HTR-8/SVneo (cell line): ENCODE measurements around the gene RNLS.
A peak's percentile ranks its signal among the peaks of the same experiment; 100 is the strongest.
"Not testable (repeated sequence)": the region's sequence is repeated elsewhere in the genome, so short reads cannot be mapped to it uniquely, and the experiment has no call there.

ENCODE experiments used
- DNase-seq: peaks from one replicate; pipeline ENCODE4 v3.0.0; 2011; ENCODE audit warnings: low spot score, mixed read lengths; ENCODE audit not compliant: insufficient read length
- FAIRE-seq: peaks from 2 replicates; lab custom pipeline; 2011; peaks lifted over from hg19 to GRCh38; lab: Jason Lieb, UNC

The RNLS gene

DNA sequence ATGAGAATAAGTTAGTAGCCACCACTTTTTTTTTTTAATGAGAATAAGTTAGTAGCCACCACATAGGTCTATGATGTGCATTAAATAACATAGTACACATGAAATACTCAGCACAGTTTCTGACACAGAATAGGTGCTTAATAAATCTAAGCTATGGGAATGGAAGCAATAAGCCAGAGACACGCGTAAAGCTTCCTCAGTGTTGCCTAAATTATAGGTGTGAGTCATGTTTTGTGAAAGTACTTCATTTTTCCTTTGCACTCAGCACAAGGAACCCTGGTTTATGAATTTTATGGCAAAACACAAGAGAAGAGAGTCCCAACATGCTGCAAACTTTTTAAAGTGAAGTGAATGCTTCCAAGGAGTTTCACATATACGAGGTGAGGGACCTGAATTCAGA, 267.4 kb downstream of the RNLS start:
- no peak for FAIRE-seq
- DNase-seq: no peak

DNA sequence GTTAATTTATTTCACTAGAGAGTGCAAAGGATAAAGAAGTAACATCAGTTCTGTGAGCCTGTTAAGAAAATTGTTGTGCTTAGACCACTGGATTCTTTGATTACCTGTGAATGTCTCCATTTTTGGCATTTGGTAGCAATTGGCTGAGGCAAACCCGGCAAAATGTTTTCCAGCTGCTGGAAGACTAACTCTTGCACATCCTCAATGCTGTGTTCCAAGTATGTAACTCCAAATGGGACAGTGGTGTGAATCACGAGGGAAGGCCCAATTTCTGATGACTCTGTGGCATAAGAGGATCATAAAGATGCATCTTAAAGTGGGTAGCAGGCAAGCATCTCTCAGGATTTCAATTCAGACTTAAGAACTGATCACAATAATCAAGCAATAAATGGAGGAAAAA, 268.8 kb downstream of the RNLS start:
- FAIRE-seq (no peak), DNase-seq (no peak)

DNA sequence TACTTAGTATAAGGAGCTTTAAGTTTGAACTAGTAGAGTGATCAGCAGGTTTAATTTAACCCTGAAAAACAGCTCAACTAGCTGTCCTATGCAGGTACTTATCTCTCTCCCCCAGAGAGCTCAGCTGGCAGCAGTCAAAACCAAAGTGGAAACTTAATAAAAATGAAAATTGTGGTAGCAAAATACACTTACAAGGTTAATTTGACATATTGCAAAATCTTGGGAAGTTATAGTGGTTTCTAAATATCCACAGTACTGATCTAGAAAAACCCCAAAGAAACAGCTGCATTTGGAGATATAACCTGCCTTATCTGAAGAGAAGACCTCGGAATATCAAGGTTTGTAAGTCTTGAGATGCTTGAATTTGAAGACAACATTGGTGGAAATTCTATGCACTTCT, 269.2 kb downstream of the RNLS start:
- FAIRE-seq (no peak), DNase-seq (no peak)

DNA sequence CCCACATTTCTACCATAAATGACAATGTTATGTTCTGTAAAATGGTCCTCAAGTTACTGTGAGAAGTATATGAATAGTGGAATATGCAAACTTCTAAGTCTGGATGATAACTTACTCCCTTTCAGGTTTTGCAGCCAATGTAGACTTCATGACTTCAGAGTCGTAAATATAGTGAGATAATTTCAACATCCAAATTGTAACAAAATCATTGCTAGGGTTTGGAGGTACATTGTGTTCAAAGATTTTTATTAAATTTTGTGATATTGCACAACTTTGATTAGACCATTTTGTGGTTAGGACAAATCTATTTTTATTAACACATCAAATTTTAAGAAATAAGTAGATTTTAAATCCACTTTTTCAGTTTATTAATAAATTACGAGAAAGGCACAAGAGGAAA, 270.3 kb downstream of the RNLS start:
- no peak for FAIRE-seq
- no peak for DNase-seq

DNA sequence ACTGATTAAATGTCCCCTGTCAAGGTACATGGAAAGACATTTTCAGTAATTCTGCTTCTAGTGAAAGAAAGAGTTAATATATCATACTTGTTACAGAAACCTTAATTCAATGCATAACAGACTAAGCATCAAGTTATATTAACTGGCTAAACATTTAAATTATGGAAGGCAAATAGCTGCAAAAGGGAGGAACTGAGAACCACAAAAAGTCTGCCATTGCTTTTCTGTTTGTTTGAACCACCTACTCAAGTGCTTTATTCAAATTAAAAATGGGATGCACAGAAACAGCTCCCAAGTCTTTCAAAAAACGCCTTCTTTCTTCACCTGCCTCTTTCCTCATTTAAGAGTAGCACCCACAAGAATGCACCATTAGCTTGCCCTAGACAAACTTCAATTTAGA, 271.9 kb downstream of the RNLS start:
- DNase-seq (no peak), FAIRE-seq (no peak)

DNA sequence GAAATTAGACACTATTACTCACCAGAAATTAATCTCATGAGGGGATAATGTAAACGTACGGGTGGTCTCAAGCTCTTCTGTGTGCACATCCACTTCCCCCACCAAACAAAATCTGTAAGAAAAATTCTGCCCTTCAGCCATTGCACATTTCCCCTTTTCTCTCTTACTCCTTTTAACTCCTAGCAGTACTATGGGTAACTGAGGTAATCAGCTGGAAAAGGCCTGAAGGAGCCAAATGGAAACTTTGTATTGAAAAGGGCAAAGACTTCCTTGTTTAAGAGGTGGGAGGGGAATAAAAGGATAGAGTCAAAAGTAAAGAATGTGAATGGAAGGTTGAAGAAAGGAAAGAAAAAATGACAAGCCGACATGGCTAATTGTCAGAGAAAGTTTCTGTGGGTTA, 273.8 kb downstream of the RNLS start:
- DNase-seq: no peak
- FAIRE-seq: no peak

DNA sequence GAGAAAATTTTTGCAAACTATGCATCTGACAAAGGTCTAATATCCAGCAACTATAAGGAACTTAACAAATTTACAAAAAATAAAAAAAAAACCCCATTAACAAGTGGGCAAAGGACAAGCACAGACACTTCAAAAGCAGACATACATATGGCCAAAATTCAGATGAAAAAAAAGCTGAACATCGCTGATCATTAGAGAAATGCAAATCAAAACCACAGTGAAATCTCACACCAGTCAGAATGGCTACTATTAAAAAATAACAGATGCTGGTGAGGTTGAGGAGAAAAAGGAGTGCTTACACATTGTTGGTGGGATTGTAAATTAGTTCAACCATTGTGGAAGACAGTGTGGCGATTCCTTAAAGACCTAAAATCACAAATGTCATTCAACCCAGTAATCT, 274.8 kb downstream of the RNLS start:
- DNase-seq, FAIRE-seq: not testable (repeated sequence)

DNA sequence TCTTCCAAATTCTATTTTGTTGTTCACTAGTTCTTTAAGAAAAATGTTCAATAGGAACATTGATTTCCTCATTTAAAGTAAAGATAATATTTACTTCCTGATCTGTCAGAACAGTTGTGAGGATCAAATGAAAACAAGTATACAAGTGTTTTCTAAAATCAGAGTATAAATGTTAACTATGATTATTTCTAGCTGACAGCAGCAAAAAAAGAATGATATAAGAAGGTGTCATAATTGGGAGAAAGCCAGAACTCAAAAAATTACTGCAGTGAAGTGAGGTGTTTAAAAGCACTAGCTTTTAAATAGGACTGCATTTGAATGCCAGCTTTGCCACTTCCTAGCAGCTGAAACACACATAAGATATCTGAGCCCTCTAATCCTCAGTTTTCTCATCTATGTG, 283.3 kb downstream of the RNLS start:
- DNase-seq (no peak), FAIRE-seq (no peak)

DNA sequence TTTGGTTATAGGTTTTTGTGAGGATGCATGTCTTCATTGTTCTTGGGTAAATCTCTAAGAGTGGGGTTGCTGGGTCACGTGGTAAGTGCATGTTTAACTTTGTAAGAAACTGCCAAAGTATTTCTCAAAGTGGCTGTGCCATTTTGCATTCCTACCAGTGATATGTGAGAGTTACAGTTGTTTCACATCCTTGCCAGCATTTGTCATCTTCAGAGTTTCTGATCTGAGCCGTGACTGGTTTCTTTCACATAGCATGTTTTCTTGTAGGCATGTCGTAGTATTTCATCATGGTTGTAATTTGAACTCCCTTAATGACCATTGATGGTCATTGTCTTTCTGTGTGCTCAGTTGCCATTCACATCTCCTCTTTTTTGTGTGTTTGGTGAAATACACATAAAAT, 286.0 kb downstream of the RNLS start:
- DNase-seq: no peak
- FAIRE-seq: no peak

DNA sequence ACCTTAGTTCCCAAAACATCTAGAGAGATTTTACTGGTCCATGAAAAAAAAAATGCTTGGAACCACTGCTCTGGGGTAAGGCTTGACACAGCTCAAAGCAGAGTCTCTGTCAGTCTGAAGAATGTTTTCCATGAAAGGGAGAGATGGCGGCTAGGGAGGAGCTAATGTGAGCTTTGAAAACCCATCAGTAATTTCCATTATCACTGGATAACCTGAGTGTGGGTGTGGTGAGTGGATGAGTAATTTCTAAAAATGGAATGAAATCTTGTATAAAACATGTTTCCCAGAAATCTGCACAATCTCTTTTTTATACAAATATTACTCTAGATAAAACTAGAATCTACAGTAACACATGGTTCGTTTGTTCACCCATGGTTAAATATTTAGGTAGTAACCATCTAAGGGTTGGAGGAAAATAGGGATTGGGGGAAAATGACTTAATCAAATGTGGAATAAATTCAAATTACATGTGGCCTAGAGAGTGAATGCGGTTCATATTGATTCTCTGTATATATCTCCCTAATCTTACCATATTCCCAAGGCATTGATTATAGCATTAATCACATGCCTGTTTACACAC, 289.4 kb downstream of the RNLS start:
- FAIRE-seq (no peak), DNase-seq (no peak)

DNA sequence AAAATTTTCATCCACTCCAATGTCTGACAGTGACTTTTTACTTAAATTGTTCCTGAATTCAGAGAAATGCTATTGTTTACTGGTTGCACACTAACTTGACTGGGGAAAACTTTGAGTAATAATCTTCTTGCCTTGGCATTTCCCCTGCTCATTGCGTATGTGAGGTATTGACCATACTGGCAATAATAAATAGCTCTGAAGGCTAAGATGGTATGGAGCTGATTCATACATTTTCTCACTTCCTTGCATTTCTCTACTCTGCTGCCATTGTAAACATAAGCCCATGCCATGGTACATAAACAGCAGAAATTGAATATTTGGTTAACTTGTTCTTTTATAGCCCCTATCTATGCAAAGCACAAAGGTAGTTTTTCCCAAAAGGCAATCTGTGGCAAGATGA, 290.0 kb downstream of the RNLS start:
- FAIRE-seq: no peak
- no peak for DNase-seq

DNA sequence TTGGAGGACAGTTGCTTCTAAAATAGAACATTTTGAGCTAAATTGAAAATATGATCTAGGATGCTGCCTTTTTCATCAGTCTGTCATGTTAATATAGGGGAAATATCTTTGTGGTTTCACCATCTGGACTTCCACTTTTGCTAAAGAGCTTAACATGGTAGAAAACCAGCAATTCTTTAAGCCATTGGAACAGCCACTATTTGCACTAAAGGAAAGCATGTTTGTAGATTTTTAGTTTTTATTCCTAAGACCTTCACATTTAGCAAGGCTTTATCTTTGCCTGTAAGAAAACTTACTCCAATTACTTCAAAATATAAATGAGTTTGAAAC, 291.0 kb downstream of the RNLS start:
- DNase-seq: no peak
- FAIRE-seq: no peak

DNA sequence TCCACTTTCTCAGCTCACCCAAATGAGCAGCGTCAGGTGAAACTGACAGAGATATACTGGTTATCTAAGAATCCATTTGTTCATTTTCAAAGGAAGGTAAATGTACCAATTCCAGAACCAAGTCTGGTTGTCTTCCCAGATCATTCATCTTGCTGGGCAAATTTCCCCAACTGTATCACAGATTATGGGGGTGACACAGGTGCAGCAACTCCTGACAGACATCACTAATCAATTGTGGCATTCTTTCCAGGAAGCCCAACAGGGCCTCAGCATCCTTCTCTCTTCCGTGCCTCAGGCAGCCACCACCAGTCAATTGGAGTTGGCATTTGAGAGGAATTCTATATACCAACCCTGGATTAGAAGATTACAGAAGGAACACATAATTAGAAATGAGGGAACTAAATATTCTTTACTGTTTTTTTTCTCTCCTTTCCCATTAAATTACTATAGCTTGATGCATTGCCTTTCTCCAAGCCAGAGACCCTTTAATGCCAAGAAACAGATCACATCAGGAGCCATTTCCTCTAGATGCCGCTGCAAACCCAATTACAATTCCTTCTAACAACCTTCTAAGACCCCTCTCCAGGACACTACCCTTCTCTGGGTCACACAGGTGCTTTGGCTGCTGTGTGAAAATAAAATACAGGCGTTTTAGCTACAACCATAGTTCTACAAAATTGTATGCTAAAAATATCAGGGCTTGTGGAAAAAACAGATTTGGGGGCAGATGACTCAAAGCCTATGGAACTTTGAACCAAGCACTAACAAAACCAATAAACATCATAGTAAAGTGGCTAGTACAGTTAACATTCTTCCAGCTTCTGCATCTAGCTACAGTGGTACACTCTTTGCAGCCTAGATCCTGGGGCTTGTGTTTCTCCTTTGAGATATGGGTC, 291.6 kb downstream of the RNLS start:
- DNase-seq (no peak), FAIRE-seq (no peak)

DNA sequence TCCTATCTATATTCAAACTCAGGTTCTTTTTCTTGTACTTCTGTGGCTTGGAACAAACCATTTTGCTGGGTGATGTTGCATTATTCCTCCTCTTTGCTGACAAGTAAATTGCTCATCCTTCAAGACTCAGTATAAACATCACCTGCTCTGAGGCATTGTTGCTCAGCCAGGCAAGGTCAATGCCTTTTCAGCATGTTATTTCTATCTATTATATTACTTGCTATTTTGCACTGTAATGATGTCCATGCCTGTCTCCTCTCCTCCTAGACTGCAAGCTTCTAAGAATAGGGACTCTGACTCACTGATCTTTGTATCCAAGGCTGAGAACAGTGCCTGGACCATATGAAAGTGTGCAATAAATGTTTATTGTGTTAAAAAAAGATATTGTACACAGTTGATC, 293.8 kb downstream of the RNLS start:
- DNase-seq (no peak), FAIRE-seq (no peak)

DNA sequence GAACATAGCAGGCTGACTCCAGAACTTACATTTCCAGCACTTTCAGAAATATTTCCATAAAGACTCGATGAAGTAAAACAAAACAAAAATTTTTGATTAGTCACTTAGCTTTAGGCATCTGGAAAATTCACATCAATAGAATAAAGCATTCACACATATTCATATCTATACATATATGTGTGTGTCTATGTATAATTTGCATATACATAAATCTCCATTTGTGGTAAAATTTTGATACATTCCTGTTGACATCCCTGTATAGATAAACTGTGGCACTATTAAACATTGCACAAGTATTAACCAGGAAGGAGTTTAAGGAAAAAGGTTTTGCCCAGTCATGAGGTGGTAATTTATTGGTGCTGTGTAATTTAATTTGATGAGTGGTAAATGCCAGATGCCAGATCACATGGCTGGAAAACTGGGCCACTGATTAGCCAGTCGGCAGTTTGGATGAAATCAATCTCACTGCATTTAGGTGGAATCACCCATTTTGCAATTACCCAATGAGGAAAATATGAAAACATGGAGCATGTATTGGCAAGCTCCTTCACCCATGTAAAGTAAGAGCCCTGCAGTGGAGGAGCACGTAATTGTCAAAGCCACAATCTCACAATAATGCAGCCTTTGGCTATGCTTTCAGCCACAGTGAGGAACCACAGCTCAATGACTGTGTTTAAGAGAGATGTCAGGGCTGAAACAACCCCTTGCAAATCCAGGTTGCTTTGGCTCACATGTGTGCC, 294.6 kb downstream of the RNLS start:
- FAIRE-seq (no peak), DNase-seq (no peak)

DNA sequence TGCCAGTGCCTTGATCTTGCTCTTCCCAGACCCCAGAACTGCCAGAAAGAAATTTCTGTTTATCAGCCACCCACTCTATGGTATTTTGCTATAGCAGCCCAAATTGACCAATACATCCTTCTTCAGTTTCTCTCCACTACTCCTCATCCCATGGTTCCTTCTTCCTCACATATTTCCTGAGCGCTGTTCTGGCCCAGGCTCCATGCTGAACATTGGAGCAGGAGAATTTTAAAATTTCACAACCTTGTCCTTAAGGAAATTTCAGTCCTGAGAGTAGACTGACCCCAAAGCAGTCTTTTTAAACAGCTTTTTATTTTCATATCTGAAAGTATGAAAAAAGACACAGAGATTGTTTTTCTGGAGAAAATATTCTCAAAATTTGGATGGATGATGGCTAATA, 297.1 kb downstream of the RNLS start:
- no peak for DNase-seq
- no peak for FAIRE-seq

DNA sequence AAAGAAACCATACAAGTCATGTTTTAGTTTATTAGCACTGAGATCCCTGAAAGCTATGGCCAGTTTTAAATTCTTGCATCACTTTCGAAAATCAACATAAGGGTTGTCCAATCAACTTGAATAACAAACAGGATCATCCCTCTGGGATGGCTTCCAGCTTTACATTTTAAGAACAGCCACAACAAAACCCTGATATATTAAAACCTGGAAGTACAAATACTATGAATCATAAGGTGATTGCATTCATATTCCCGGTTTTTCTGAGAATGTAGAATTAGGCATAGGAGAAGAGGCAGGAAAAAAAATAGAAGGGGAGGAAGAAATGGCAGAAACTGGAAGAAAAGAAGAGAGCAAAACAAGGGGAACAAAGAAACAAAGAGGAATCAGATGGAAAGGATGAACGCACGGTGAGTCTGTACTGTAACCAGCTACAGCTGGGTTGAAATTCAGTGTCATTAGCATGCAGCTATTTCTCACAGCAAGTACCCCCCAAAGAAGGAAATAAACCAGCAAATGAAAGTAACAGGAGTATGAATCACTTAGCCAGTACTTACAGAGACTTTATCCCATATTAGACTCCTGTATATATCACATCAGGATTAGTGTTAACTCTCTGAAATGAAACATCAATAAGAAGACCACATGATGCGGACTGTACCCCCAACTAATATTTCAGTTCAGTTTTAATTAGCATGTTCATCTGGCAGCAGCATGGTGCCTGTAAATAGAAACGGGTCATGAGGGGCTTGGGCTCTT, 301.3 kb downstream of the RNLS start:
- DNase-seq (no peak), FAIRE-seq (peak; percentile 67)

DNA sequence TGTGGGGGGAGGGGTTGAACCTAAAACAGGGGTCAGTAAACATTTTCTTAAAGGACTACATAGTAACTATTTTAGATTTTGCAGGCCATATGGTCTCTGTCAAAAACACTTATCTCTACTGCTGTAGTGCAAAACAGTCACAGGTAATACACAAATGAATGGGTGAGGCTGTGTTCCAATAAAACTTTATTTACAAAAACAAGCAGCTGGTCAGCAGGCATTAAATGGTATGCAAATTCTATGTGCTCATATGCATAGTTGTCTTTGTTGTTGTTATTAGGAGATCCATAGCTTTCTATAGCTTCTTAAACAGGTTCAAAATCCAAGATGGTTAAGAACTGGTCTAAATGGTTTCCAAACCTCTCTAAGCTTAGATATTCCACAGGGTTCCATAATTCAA, 302.6 kb downstream of the RNLS start:
- FAIRE-seq (no peak), DNase-seq (no peak)

DNA sequence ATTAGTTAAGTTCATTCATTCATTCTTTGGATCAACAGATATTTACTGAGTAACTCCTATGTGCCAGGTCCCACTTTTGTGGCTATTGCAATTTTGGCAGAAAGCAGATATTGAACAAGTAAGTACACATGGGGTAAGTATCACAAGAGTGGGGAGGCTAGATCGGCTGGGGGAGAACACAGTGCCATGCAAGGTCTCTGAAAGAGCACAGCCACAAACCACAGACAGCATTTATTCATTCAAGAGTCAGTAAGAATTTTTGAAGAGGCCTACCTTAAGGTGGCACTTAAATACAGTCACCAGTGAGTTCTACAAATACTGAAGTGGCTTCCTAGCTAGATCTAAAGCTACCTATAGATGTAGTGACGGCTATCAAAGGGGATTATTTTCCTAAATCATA, 304.2 kb downstream of the RNLS start:
- DNase-seq: no peak
- FAIRE-seq: no peak

DNA sequence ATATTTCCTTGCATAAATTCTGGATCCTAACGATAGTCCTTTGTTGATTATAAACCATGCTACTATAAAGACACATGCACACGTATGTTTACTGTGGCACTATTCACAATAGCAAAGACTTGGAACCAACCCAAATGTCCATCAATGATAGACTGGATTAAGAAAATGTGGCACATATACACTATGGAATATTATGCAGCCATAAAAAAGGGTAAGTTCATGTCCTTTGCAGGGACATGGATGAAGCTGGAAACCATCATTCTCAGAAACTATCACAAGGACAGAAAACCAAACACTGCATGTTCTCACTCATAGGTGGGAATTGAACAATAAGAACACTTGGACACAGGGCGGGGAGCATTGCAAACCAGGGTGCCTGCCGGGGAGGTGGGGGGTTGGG, 306.2 kb downstream of the RNLS start:
- not testable (repeated sequence) for DNase-seq, FAIRE-seq

DNA sequence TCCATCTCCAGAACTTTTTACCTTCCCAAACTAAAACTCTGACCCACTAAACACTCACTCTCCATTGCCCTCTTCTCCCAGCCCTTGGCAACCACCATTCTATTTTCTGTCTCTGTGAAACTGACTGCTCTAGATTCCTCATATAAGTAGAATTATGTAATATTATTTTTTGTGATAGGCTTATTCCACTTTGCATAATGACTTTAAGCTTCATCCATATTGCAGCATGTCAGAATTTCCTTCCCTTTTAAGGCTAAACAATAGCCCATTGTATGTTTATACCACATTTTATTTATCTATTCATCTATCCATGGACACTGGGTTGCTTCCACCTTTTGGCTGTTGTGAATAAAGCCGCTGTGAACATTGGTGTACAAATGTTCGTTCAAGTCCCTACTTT, 308.8 kb downstream of the RNLS start:
- FAIRE-seq (no peak), DNase-seq (no peak)
